Ascending aorta (tissue), 2 donors: Measurements from ENCODE around the gene KRT14. TPM values are rescaled to one million over a fixed set of nuclear protein-coding genes. Genes with fewer than 3 reads are reported as not detected.
"Not testable (repeated sequence)": the region's sequence is repeated elsewhere in the genome, so short reads cannot be mapped to it uniquely, and the experiment has no call there.

Experiments
- DNase-seq, 2 donors: peaks; one replicate each; pipeline ENCODE4 v3.0.0-alpha.2; 2019; ENCODE audit warnings: low spot score in 2 of 2
- H3K27ac ChIP-seq, 2 donors: fragments of 200-600 bp; sonication (generic); one replicate each; pipeline ENCODE4 v1.5.1; 2016 to 2017; ENCODE audit warnings: mild to moderate bottlenecking in 1 of 2
- H3K27me3 ChIP-seq: fragments of 200-600 bp; sonication (generic); one replicate; pipeline ENCODE4 v1.5.1; 2017
- H3K36me3 ChIP-seq, 2 donors: fragments of 200-600 bp; sonication (generic); one replicate each; pipeline ENCODE4 v1.5.1; 2016
- H3K4me1 ChIP-seq, 2 donors: fragments of 200-600 bp; sonication (generic); one replicate each; pipeline ENCODE4 v1.5.1; 2016 to 2017; ENCODE audit warnings: mild to moderate bottlenecking in 1 of 2
- H3K4me3 ChIP-seq, 2 donors: fragments of 200-600 bp; sonication (generic); one replicate each; pipeline ENCODE4 v1.5.1; 2016 to 2017; ENCODE audit warnings: mild to moderate bottlenecking in 1 of 2
- H3K9me3 ChIP-seq, 2 donors: fragments of 200-600 bp; sonication (generic); one replicate each; pipeline ENCODE4 v1.5.1; 2016
- intact Hi-C: fragments of 100-400 bp; cut with DNase I; formaldehyde crosslinking; loops from one replicate; pipeline ENCODE4 v1.15.1; 2023
- total RNA-seq: library from RNA; depleted of rRNA; stranded (reverse); fragments of >200 nt; gene quantifications from one replicate; pipeline ENCODE4 v1.1.0, GENCODE V29; 2016
- TF ChIP-seq, protein P1 (sequence below), 3 experiments: fragments of 200-600 bp in 2 of 3; fragments of 450-650 bp in 1 of 3; sonication (generic) in 2 of 3; IDR thresholded peaks; one replicate each; pipeline ENCODE4 v1.5.1; 2016 to 2019; ENCODE audit warnings: antibody characterized with exemption in 3 of 3, mild to moderate bottlenecking in 1 of 3, moderate library complexity in 1 of 3

The KRT14 gene
- total RNA-seq, 1 donor from 2014 or later = 10.3 TPM

DNA sequence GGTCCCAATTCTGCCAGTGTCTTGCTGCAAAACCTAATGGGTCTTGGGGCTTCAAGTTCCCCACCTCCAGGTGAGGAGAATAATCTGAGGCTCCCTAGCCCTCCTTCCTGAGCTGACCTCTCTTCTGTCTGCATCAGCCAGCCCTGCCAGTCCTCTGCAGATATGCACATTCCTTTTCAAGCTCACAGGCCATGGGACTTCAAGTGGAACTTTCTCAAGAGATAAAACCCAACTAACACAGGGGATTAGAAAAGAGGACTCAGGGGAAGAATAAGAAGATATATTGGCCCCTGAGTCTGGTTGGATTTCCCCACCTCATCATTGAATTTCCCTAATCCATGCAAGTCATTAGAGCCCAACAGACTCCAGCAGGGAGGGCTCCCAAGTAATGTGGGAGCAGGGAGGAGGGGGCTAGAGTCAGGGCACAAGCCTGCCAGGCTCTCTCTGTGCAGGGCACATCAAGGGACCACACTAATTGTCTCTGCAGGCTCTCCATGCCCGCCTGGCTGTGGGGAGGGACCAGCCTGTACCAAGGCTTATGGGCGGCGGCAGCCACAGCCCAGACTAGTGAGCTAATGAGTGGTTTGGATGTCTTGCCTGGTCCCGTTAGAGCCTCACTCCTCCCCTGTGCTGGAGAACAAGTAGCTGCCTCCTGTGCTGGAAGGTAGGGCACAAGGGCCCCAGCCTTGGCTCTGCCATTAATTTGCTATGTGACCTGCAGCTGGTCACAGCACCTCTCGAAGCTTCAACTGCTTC is 1.2 kb downstream of the KRT14 start:
- TF ChIP-seq, protein P1, sequence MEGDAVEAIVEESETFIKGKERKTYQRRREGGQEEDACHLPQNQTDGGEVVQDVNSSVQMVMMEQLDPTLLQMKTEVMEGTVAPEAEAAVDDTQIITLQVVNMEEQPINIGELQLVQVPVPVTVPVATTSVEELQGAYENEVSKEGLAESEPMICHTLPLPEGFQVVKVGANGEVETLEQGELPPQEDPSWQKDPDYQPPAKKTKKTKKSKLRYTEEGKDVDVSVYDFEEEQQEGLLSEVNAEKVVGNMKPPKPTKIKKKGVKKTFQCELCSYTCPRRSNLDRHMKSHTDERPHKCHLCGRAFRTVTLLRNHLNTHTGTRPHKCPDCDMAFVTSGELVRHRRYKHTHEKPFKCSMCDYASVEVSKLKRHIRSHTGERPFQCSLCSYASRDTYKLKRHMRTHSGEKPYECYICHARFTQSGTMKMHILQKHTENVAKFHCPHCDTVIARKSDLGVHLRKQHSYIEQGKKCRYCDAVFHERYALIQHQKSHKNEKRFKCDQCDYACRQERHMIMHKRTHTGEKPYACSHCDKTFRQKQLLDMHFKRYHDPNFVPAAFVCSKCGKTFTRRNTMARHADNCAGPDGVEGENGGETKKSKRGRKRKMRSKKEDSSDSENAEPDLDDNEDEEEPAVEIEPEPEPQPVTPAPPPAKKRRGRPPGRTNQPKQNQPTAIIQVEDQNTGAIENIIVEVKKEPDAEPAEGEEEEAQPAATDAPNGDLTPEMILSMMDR (IDR thresholded peaks at IDR 0.05) = no peak
- Histone ChIP-seq H3K27ac (no peak overlapping the region), H3K9me3 (no peaks in the 10 kb centered on the region), H3K27me3 (no peaks in the 10 kb centered on the region), H3K4me3 (no peak overlapping the region), H3K36me3 (no peaks in the 10 kb centered on the region), H3K4me1 (peaks cover 0 to 5% of the 10 kb centered on the region in 2 donors)
- intact Hi-C loops = no loop called here
- no peak for DNase-seq

GRCh38 chr17:41584331-41584927 is 2.3 kb downstream of the KRT14 start:
- H3K27ac ChIP-seq, H3K27me3 ChIP-seq, DNase-seq, H3K4me3 ChIP-seq, H3K9me3 ChIP-seq, H3K36me3 ChIP-seq, H3K4me1 ChIP-seq, intact Hi-C loops: not testable (repeated sequence)

GRCh38 chr17:41583137-41584127 is 3.3 kb downstream of the KRT14 start:
- no peaks in the 10 kb centered on the region for H3K27me3 ChIP-seq
- H3K9me3 ChIP-seq = no peaks in the 10 kb centered on the region
- TF ChIP-seq, protein P1 (IDR thresholded peaks at IDR 0.05) = no peak
- no peak for DNase-seq
- no peak overlapping the region for H3K27ac ChIP-seq
- intact Hi-C loops = no loop called here
- H3K4me3 ChIP-seq = no peak overlapping the region
- peaks cover 0 to 5% of the 10 kb centered on the region in 2 donors for H3K4me1 ChIP-seq
- no peaks in the 10 kb centered on the region for H3K36me3 ChIP-seq

DNA sequence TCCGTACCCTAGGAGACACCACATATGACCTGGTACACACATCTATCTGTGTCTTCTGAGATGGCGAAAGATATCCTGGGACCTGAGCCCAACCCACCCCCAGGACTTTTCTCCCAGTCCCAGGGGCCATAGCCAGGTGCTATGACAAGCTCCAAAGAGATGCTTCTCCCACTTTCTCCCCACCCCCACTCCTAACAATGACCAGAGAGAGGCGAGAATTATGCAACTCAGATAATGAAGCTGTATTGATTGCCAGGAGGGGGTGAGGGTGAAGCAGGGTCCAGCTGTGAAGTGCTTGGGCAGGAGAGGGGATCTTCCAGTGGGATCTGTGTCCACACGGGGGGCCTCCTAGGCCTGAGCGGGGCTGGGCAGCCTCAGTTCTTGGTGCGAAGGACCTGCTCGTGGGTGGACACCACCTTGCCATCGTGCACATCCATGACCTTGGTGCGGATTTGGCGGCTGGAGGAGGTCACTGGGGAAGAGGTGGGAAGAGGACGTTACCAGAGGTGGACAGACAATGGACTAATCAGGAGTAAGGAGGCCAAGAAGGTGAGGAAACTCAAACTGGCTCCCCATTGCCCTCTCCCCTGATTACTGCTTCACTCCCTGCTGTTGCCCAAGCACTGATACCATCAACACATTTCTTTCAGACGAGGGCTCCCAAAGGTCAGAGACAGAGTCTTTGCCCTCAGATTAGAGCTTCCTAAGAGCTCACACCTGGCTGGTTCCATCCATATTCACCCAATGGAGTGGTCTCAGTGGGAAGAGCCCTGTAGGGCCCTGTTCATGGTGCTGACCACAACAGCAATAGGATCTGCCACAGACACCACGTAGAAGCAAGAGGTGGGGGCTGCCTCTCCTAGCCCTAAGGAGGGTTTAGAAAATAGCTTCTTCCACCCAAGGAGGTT is 4.4 kb downstream of the KRT14 start:
- H3K4me1 ChIP-seq, DNase-seq, H3K27me3 ChIP-seq, H3K27ac ChIP-seq, intact Hi-C loops, H3K9me3 ChIP-seq, H3K36me3 ChIP-seq, H3K4me3 ChIP-seq: not testable (repeated sequence)

- intact Hi-C loops = no loop called here
- no peak for DNase-seq
- TF ChIP-seq, protein P1 (IDR thresholded peaks at IDR 0.05) = no peak
- no peak overlapping the region for H3K27ac ChIP-seq
- H3K36me3 ChIP-seq = no peaks in the 10 kb centered on the region
- H3K9me3 ChIP-seq = no peaks in the 10 kb centered on the region
- H3K27me3 ChIP-seq = no peaks in the 10 kb centered on the region
- H3K4me1 ChIP-seq = peaks cover 0 to 5% of the 10 kb centered on the region in 2 donors
- H3K4me3 ChIP-seq = no peak overlapping the region
Observed at GRCh38 chr17:41581366-41582060, 5.2 kb downstream of the KRT14 start.
